HCEC 1CT (cell line): Measurements from ENCODE around the gene NIFK.
A peak's percentile ranks its signal among the peaks of the same experiment; 100 is the strongest.
"Not testable (repeated sequence)": the region's sequence is repeated elsewhere in the genome, so short reads cannot be mapped to it uniquely, and the experiment has no call there.

ENCODE experiments used
- DNase-seq: peaks from one replicate; pipeline ENCODE4 v3.0.0-alpha.2; 2017

Gene NIFK

DNA sequence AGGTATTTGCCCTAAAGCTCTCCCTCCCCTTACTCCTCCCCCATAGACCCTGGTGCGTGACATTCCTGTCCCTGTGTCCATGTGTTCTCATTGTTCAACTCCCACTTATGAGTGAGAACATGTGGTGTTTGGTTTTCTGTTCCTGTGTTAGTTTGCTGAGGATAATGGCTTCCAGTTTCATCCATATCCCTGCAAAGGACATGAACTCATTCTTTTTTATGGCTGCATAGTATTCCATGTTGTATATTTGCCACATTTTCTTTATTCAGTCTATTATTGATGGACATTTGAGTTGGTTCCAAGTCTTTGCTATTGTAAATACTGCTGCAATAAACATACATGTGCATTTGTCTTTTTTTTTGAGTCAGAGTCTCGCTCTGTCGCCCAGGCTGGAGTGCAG, 46.1 kb downstream of the NIFK start:
- not testable (repeated sequence) for DNase-seq

DNA sequence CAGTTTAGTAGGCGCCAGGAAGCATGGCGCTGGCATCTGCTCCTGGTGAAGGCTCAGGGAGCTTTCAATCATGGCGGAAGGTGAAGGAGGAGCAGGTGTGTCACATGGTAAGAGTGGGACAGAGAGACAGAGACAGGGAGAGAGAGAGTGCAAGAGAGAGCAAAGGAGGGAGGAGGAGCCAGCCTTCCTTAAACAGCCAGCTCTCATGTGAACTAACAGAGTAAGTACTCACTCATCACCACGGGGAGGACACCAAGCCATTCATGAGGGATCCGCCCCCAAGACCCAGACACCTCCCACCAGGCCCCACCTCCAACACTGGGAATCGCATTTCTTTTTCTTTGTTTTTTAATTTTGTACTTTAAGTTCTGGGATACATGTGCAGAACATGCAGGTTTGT, 46.6 kb downstream of the NIFK start:
- DNase-seq, result no peak

- DNase-seq, result peak; percentile 57
Measured at GRCh38 chr2:121689356-121689755, 47.3 kb downstream of the NIFK start.

- no peak for DNase-seq
Measured at GRCh38 chr2:121688820-121689219, 47.9 kb downstream of the NIFK start.

DNA sequence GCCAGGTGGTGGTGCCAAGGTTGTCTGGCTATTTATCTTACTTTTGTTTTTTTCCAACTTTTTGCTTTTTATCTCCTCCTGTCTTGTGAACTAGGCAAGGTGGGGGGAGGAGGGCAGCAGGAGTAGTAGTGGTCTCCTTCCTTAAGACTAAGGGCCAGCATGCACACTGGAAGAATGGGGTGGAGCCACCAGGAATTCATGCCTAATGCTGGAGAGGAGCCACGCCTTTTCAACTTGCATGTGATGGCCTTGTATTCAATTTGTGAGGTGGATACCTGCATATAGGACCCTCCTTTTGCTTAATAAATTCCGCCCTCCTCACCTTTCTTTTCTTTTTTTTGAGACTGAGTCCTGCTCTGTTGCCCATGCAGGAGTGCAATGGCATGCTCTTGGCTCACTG, 49.8 kb downstream of the NIFK start:
- no peak for DNase-seq

- DNase-seq, result no peak
Measured at GRCh38 chr2:121686218-121686617, 50.5 kb downstream of the NIFK start.

DNA sequence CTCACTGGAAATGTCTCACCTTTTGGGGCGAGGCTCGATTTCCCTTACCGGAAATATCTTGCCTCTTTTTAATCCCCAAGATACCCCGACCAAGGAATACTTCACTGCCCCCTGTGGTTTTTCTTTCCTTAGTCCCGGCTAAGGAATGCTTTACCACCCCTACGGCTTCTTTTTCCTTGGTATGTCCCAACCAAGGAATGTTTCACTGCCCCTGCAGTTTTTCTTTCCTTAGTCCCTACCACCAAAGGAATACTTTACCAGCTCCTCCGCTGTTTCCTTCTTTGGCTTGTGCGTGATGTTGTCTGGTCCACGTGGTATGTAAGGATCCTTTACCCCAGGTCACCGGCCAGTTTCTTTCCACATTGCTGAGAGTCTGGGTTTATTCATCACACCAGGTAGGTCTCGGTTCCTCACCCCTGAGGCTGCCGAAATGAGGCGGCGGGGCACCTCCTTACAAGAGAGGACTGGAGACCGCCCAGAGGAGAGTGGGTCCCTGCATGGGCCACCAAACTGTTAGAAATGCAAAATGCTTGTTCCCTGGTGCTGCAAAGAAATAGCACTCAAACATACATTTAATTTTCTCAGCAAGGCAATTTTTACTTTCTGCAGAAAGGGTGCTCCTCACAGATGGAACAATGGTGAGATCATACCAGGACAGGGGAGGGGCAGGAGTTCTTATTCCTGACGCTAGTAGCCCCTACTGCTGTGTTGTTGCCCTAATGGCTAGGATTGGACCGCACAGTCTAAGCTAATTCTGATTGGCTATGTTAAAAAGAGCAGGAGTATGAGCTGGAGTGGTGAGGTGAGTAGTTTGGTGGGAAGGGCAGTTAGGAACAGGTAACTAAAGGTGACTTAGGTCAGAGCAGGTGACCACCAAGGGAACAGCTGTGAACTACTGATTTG, 54.0 kb downstream of the NIFK start:
- no peak for DNase-seq

GRCh38 chr2:121677855-121678254, 58.8 kb downstream of the NIFK start:
- no peak for DNase-seq
